Glomerular endothelial cell (primary cell): ENCODE data around the gene NVL. TPM values are rescaled to one million over a fixed set of nuclear protein-coding genes. Genes with fewer than 3 reads are reported as not detected.
"Not testable (repeated sequence)": the region's sequence is repeated elsewhere in the genome, so short reads cannot be mapped to it uniquely, and the experiment has no call there.

ENCODE experiments used
- DNase-seq: peaks from one replicate; pipeline ENCODE4 v3.0.0-alpha.2; 2011; ENCODE audit warnings: low read depth, low spot score; ENCODE audit errors: extremely low read depth
- total RNA-seq: library from RNA; depleted of rRNA; stranded (reverse); fragments of >200 nt; gene quantifications from 2 replicates; pipeline ENCODE4 v1.2.3, GENCODE V29; 2015

The NVL gene
- total RNA-seq, 1 donor from 2014 or later, result 28.4 TPM

- DNase-seq, result no peak
Observed at GRCh38 chr1:224238212-224238611, 91.8 kb downstream of the NVL start.

- DNase-seq, result no peak
Observed at GRCh38 chr1:224237119-224237881, 92.7 kb downstream of the NVL start.

- no peak for DNase-seq
Observed at GRCh38 chr1:224235813-224236493, 94.0 kb downstream of the NVL start.

GRCh38 chr1:224234017-224234416, 96.0 kb downstream of the NVL start:
- no peak for DNase-seq

GRCh38 chr1:224226849-224227502, 103.0 kb downstream of the NVL start:
- no peak for DNase-seq

GRCh38 chr1:224223819-224224714, 105.9 kb downstream of the NVL start:
- DNase-seq, result no peak

DNA sequence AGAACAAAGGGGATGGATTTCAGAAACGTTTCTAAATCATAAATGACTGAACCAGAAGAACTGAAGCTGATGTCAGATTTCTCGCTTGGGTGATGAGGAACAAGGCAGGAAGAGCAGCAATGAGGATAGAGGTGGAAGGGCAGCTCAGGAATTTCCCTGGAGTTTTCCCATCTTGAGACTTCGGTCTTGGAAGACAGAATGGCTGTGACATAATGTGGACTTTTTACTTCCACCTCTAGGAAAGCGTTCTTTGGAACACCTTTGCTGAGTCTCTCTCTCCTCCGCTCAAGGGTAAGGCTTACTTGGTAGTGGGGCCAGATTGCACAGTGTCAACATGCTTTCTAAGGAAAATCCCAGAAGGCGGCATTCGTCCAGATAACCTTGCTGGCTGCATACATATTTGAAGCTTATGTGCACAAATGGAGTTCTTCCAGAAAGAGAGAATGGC, 110.3 kb downstream of the NVL start:
- DNase-seq, result no peak

DNA sequence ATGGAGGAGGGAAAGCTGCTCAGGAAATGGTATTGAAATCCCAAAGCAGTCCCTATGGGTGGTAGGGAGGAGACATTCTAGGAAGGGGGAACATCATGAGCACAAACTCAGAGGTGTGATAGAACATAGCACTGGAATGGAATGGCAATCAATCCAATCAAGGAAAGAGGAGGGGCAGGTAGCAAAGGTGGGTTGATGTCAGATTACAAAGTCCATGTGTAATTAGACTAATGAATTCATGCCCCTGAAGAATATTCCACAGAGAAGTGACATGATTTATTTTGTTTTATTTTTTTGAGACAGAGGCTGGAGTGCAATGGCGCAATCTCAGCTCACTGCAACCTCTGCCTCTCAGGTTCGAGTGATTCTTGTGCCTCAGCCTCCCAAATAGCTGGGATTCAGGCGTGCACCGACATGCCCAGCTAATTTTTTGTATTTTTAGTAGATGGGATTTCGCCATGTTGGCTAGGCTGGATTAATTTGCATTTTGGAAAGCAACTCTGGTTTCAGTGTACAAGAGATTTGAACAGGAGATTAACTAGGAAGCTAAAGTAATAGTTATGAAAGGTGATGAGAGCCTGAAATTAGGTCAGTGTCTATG, 110.9 kb downstream of the NVL start:
- DNase-seq, result no peak

DNA sequence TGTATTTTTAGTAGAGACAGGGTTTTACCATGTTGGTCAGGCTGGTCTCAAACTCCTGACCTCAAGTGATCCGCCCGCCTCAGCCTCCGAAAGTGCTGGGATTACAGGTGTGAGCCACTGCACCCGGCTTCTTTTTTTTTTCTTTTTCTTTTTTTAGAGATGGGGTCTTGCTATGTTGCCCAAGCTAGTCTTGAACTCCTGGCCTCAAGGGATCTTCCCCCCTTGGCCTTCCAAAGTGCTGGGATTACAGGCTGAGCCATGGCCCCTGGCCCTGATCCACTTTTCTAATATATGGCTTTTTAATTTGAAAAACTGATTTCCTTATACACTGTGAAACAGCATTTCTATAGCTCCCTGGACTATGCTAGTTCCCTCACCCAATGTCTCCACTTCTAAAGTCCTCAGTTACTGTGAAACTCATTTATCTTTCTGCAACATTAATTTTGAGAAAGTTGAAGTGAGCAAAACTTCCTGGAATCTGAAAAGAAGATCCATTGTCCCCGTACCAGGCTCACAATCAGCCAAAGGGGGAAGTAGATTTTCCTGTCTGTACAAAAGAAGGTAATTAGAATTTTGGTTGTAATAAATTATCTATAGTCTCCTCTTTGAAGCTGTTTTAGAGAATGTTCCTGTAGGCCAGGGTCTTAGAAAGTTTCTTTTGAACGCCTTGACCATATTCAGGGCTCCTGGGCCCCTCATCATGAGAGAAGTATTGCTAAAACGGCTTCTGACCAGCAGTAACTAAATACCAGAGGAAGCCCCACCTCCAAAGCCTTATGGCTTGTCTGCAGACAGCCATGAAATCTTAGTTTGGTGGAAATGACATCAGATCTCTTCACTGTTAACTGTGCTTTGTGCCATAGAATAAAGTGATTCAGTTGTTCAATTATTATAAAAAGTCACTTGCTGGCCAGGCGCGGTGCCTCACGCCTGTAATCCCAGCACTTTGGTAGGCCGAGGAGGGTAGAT, 112.0 kb downstream of the NVL start:
- DNase-seq, result no peak

DNA sequence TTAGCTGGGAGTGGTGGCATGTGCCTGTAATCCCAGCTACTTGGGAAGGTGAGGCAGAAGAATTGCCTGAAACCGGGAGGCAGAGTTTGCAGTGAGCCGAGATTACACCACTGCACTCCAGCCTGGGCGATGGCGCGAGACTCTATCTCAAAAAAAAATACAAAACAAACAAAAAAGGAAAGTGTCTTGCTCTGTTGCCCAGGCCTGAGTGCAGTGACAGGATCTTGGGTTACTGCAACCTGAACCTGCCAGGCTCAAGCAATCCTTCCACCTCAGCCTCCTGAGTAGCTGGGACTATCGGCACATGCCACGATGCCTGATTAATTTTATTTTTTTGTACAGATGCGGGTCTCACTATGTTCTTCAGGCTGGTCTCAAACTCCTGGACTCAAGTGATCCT, 113.6 kb downstream of the NVL start:
- no peak for DNase-seq

DNA sequence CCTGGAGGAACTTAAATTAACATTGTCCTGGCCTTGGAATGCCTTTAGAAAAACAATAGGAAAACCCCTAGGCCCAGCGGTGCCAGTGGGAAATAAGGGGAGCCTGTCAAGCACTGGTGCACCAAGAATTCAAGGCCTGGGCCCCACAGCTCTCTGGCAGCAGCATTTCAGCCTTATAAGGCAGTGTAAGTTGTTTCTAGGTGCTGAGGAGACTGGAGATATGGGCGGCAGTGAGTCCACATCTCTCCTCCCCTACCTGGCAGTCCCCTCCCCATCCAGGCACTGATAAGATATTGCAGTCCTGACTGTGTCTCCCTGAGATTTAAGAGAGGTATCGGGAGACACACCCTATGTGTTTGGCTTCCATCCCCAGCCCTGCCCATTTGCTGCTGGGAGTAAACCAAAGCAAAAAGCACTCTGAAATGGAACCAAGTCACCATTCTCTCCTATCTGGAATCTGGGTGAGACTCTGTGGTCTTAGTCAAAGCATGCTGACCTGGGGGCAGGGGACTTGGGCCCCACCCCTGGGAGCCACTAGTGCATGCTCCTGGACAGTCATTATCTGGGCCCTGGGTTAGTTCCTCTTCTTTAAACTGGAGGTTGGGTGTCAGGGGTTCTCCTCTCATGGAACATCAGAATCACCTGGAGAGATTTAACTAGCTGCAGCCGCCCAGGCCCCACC, 116.4 kb downstream of the NVL start:
- DNase-seq, result no peak

GRCh38 chr1:224212618-224213061, 117.3 kb downstream of the NVL start:
- no peak for DNase-seq

DNA sequence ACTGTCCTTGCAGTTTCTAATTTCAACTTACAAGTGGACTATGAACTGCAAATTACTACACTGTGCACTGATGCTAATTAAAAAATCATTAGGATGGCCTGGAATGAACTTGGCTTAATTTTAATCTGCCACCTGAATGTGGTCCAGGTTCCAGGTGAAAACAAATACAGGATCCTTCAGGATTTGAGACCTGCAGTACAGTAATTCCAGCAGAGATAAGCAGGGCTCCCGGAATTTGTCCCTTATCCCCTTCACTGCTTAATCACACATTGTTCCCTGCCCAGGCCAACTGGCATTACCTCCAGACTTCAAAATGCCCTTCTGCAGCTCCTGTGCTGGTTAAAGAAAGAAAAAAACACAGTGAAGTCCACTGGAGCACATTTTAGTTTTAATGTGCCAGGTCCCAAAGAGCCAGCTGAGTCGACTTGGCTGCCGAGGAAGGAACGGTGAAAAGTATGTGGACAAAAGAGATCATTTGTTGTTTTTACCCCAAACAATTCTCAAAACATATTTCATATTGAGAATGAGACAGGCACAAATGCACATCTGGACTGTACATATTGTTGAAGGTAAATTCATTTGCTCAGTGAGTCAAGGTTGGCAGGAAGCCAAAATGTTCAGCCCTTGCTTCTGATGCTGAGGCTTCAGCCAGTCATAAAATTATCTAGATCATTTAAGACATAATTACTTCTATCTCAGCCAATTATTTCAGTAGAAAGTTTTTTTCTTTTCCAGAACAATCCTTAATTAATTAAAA, 118.6 kb downstream of the NVL start:
- no peak for DNase-seq

DNA sequence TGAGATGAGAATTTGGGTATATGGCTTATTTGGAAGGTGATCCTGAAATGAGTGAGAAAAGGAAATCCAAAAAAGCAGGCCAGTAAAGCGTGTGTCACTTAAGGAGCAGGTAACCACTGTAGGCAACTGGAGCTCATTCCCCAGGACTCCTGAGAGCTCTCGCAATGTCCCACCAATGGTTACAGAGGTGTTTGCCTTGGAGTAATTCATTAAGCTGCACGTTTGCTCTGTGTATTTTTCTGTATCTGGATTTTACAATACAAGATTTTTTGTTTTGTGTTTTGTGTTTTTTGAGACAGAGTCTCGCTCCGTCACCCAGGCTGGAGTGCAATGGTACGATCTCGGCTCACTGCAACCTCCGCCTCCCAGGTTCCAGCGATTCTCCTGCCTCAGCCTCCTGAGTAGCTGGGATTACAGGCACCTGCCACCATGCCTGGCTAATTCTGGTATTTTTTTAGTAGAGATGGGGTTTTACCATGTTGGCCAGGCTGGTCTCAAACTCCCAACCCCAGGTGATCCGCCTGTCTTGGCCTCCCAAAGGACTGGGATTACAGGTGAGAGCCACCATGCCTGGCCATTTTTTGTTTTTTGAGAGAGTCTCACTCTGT, 123.9 kb downstream of the NVL start:
- not testable (repeated sequence) for DNase-seq

GRCh38 chr1:224205438-224205840, 124.5 kb downstream of the NVL start:
- no peak for DNase-seq

GRCh38 chr1:224203243-224204016, 126.5 kb downstream of the NVL start:
- no peak for DNase-seq

DNA sequence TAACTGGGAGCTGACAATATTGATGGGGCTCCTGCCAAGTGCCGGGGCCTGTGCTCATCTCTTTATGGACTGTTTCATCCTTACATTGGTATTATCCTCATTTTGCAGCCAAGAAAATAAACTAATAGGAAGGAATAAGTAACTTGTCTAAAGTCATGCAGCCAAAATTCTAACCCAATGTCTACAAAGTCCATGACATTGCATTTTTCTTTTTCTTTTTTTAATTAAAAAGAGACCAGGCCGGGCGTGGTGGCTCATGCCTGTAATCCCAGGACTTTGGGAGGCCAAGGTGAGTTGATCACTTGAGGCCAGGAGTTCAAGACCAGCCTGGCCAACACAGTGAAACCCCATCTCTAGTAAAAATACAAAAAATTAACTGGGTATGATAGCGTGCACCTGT, 128.1 kb downstream of the NVL start:
- no peak for DNase-seq
